Measurements from ENCODE around the gene DNAH3.

Gene DNAH3

GRCh38 chr16:21183995-21184394 lies 33.3 kb upstream of the DNAH3 start:
- H3K4me1 ChIP-seq (ENCODE audit: low read length), result no peaks in the 10 kb centered on the region
- H2AFZ ChIP-seq (ENCODE audit: low read length), result no peak overlapping the region

GRCh38 chr16:21179983-21180365 lies 29.3 kb upstream of the DNAH3 start:
- Histone ChIP-seq H4K20me1 (ENCODE audit: insufficient read depth, low read length) (no peaks in the 10 kb centered on the region), H3K27me3 (replicated peaks; ENCODE audit: insufficient read depth, low read length) (no peaks in the 10 kb centered on the region), H3K9ac (ENCODE audit: low read length) (no peak overlapping the region), H3K27ac (ENCODE audit: low read length) (no peak overlapping the region), H3K36me3 (replicated peaks; ENCODE audit: insufficient read depth, low read length) (no peaks in the 10 kb centered on the region), H3K4me2 (ENCODE audit: low read depth, low read length) (no peak overlapping the region), H3K9me3 (replicated peaks; ENCODE audit: insufficient read depth, low read length) (no peaks in the 10 kb centered on the region), H3K4me3 (ENCODE audit: low read length) (no peak overlapping the region), H3K9me2 (replicated peaks; ENCODE audit: insufficient read depth, low read length) (no peaks in the 10 kb centered on the region), H2AFZ (ENCODE audit: low read length) (no peak overlapping the region), H3K4me1 (ENCODE audit: low read length) (no peaks in the 10 kb centered on the region), H3K79me2 (ENCODE audit: low read length) (no peaks in the 10 kb centered on the region), H3F3A (ENCODE audit: insufficient read depth, low read length) (no peaks in the 10 kb centered on the region)
- no peak for DNase-seq
- TF ChIP-seq CTCF (IDR thresholded peaks at IDR 0.05; ENCODE audit: low read length), result no peak
- no peak for TF ChIP-seq EZH2 (optimal IDR thresholded peaks at IDR 0.05; ENCODE audit: low read depth, low read length)
- TF ChIP-seq EZH2phosphoT487 (IDR thresholded peaks at IDR 0.05; ENCODE audit: low read length), result no peak

More at GRCh38 chr16:21183995-21184394, 33.3 kb upstream of the DNAH3 start:
- no peak for TF ChIP-seq CTCF (IDR thresholded peaks at IDR 0.05; ENCODE audit: low read length)
- no peak for TF ChIP-seq EZH2phosphoT487 (IDR thresholded peaks at IDR 0.05; ENCODE audit: low read length)
- TF ChIP-seq EZH2 (optimal IDR thresholded peaks at IDR 0.05; ENCODE audit: low read depth, low read length), result no peak
- no peaks in the 10 kb centered on the region for H3K9me3 ChIP-seq (replicated peaks; ENCODE audit: insufficient read depth, low read length)
- H3K79me2 ChIP-seq (ENCODE audit: low read length), result no peaks in the 10 kb centered on the region
- no peaks in the 10 kb centered on the region for H3K9me2 ChIP-seq (replicated peaks; ENCODE audit: insufficient read depth, low read length)
- no peaks in the 10 kb centered on the region for H3K36me3 ChIP-seq (replicated peaks; ENCODE audit: insufficient read depth, low read length)
- no peaks in the 10 kb centered on the region for H3K27me3 ChIP-seq (replicated peaks; ENCODE audit: insufficient read depth, low read length)
- H3K4me2 ChIP-seq (ENCODE audit: low read depth, low read length), result no peak overlapping the region
- H4K20me1 ChIP-seq (ENCODE audit: insufficient read depth, low read length), result no peaks in the 10 kb centered on the region
- H3K4me3 ChIP-seq (ENCODE audit: low read length), result no peak overlapping the region
- H3K9ac ChIP-seq (ENCODE audit: low read length), result no peak overlapping the region
- H3K27ac ChIP-seq (ENCODE audit: low read length), result no peak overlapping the region
- no peaks in the 10 kb centered on the region for H3F3A ChIP-seq (ENCODE audit: insufficient read depth, low read length)
- DNase-seq, result no peak

- H3K36me3 ChIP-seq (replicated peaks; ENCODE audit: insufficient read depth, low read length), result no peaks in the 10 kb centered on the region
Measured at GRCh38 chr16:21179126-21179982, 28.7 kb upstream of the DNAH3 start.

More at GRCh38 chr16:21179126-21179982, 28.7 kb upstream of the DNAH3 start:
- no peak for TF ChIP-seq EZH2phosphoT487 (IDR thresholded peaks at IDR 0.05; ENCODE audit: low read length)
- TF ChIP-seq CTCF (IDR thresholded peaks at IDR 0.05; ENCODE audit: low read length), result no peak
- TF ChIP-seq EZH2 (optimal IDR thresholded peaks at IDR 0.05; ENCODE audit: low read depth, low read length), result no peak
- Histone ChIP-seq H3K9ac (ENCODE audit: low read length) (no peak overlapping the region), H3K4me2 (ENCODE audit: low read depth, low read length) (no peak overlapping the region), H3F3A (ENCODE audit: insufficient read depth, low read length) (no peaks in the 10 kb centered on the region), H3K4me3 (ENCODE audit: low read length) (no peak overlapping the region), H3K4me1 (ENCODE audit: low read length) (no peaks in the 10 kb centered on the region), H3K27ac (ENCODE audit: low read length) (no peak overlapping the region), H3K9me2 (replicated peaks; ENCODE audit: insufficient read depth, low read length) (no peaks in the 10 kb centered on the region), H2AFZ (ENCODE audit: low read length) (no peak overlapping the region), H3K27me3 (replicated peaks; ENCODE audit: insufficient read depth, low read length) (no peaks in the 10 kb centered on the region), H3K79me2 (ENCODE audit: low read length) (no peaks in the 10 kb centered on the region), H4K20me1 (ENCODE audit: insufficient read depth, low read length) (no peaks in the 10 kb centered on the region), H3K9me3 (replicated peaks; ENCODE audit: insufficient read depth, low read length) (no peaks in the 10 kb centered on the region)
- no peak for DNase-seq
